ENCODE measurements around the gene CACNG6.

Gene CACNG6

DNA sequence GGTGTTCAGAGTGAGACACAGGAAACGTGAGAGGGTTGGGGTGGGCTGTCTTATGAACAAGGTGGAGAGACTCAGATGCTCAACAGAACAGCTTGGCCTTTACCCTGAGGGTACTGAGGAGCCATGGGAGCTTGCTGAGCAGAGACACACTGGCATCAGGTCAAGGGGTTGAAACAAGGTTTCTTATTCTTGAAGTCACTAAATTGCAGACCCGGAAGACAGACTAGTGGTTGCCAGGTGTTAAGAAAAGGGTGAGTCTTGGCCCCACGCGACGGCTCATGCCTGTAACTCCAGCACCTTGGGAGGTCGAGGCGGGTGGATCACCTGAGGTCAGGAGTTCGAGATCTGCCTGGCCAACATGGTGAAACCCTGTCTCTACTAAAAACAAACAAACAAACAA is 22.4 kb downstream of the CACNG6 start:
- no peak overlapping the region for H2AFZ ChIP-seq (ENCODE audit: low read length)
- H3K9me3 ChIP-seq (ENCODE audit: low read length) = no peaks in the 10 kb centered on the region
- H3K36me3 ChIP-seq (ENCODE audit: insufficient read depth, low read length) = no peaks in the 10 kb centered on the region
- H3K4me1 ChIP-seq (ENCODE audit: insufficient read depth, low read length, severe bottlenecking) = no peaks in the 10 kb centered on the region
- no peaks in the 10 kb centered on the region for H3K79me2 ChIP-seq (ENCODE audit: insufficient read depth, low read length)
- no peaks in the 10 kb centered on the region for H3K27me3 ChIP-seq (ENCODE audit: insufficient read depth, low read length)
- H3K9ac ChIP-seq (ENCODE audit: low read length) = no peak overlapping the region
- no peak overlapping the region for H3K4me3 ChIP-seq (ENCODE audit: low read depth, low read length, poor library complexity, severe bottlenecking)
- no peak for TF ChIP-seq EZH2 (IDR thresholded peaks at IDR 0.05; ENCODE audit: borderline replicate concordance, low read length)
- TF ChIP-seq, protein P1, sequence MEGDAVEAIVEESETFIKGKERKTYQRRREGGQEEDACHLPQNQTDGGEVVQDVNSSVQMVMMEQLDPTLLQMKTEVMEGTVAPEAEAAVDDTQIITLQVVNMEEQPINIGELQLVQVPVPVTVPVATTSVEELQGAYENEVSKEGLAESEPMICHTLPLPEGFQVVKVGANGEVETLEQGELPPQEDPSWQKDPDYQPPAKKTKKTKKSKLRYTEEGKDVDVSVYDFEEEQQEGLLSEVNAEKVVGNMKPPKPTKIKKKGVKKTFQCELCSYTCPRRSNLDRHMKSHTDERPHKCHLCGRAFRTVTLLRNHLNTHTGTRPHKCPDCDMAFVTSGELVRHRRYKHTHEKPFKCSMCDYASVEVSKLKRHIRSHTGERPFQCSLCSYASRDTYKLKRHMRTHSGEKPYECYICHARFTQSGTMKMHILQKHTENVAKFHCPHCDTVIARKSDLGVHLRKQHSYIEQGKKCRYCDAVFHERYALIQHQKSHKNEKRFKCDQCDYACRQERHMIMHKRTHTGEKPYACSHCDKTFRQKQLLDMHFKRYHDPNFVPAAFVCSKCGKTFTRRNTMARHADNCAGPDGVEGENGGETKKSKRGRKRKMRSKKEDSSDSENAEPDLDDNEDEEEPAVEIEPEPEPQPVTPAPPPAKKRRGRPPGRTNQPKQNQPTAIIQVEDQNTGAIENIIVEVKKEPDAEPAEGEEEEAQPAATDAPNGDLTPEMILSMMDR (IDR thresholded peaks at IDR 0.05; ENCODE audit: low read length) = no peak
- no peaks in the 10 kb centered on the region for H3K9me2 ChIP-seq (ENCODE audit: low read depth, low read length)
- H3K4me2 ChIP-seq (ENCODE audit: low read length) = no peak overlapping the region
- H3K27ac ChIP-seq (ENCODE audit: low read depth, low read length, poor library complexity, severe bottlenecking) = no peak overlapping the region
- no peaks in the 10 kb centered on the region for H4K20me1 ChIP-seq (ENCODE audit: insufficient read depth, low read length)
- H3F3A ChIP-seq (ENCODE audit: insufficient read depth, low read length) = no peaks in the 10 kb centered on the region

DNA sequence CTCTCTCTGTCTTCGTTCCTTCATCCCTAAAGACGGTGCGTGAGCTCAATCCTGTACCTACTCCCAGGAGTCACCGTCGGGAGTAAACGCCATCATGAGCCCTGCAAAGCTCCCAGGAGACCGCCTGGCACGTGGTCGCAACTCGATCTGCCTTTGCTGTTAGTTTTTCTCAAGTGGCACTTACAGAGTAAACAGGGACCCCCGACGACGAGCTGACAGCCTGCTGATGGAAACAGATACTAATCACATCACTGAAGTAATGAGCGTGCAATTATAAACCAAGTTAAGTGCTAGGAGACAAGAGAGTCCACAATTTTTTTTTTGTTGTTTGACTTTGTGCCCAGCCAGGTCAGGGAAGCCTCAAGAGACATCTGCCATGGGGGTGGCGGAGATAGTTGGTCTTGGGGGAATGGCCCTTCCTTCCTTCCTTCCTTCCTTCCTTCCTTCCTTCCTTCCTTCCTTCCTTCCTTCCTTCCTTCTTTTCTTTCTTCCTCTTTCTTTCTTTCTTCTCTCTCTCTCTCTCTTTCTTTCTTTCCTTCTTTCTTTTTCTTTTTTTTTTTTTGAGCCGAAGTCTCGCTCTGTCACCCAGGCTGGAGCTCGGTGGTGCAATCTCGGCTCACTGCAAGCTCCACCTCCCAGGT is 23.6 kb downstream of the CACNG6 start:
- no peak for TF ChIP-seq EZH2 (IDR thresholded peaks at IDR 0.05; ENCODE audit: borderline replicate concordance, low read length)
- TF ChIP-seq, protein P1 (IDR thresholded peaks at IDR 0.05; ENCODE audit: low read length) = no peak
- Histone ChIP-seq H3K36me3 (ENCODE audit: insufficient read depth, low read length) (no peaks in the 10 kb centered on the region), H4K20me1 (ENCODE audit: insufficient read depth, low read length) (no peaks in the 10 kb centered on the region), H3K79me2 (ENCODE audit: insufficient read depth, low read length) (no peaks in the 10 kb centered on the region), H3K9me3 (ENCODE audit: low read length) (no peaks in the 10 kb centered on the region), H3K4me3 (ENCODE audit: low read depth, low read length, poor library complexity, severe bottlenecking) (no peak overlapping the region), H2AFZ (ENCODE audit: low read length) (no peak overlapping the region), H3F3A (ENCODE audit: insufficient read depth, low read length) (no peaks in the 10 kb centered on the region), H3K9ac (ENCODE audit: low read length) (no peak overlapping the region), H3K4me2 (ENCODE audit: low read length) (no peak overlapping the region), H3K27me3 (ENCODE audit: insufficient read depth, low read length) (no peaks in the 10 kb centered on the region), H3K27ac (ENCODE audit: low read depth, low read length, poor library complexity, severe bottlenecking) (no peak overlapping the region), H3K4me1 (ENCODE audit: insufficient read depth, low read length, severe bottlenecking) (no peaks in the 10 kb centered on the region), H3K9me2 (ENCODE audit: low read depth, low read length) (no peaks in the 10 kb centered on the region)

DNA sequence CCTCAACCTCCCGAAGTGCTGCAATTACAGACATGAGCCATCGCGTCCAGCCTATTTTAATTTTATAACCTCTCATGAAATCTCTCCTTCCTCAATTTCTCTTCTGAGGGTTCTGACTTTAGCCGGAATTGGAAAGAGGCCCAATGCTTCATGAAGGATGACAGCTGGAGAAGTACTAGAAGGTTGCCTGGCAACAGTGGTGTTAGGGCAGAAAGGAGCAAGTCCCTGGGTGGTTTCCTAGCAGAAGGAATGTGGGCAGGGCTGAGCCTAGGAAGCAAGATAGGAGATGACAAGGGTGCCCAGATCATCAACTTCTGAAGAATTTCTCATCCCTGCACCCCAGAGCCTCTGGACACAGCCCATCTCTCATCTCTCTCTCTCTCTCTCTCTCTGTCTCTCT is 25.8 kb downstream of the CACNG6 start:
- Histone ChIP-seq H3K4me1 (ENCODE audit: insufficient read depth, low read length, severe bottlenecking) (no peaks in the 10 kb centered on the region), H3K27ac (ENCODE audit: low read depth, low read length, poor library complexity, severe bottlenecking) (no peak overlapping the region), H3F3A (ENCODE audit: insufficient read depth, low read length) (no peaks in the 10 kb centered on the region)

More for the DNA sequence above, 25.8 kb downstream of the CACNG6 start:
- H3K9me3 ChIP-seq (ENCODE audit: low read length) = no peaks in the 10 kb centered on the region
- no peaks in the 10 kb centered on the region for H3K79me2 ChIP-seq (ENCODE audit: insufficient read depth, low read length)
- no peaks in the 10 kb centered on the region for H3K27me3 ChIP-seq (ENCODE audit: insufficient read depth, low read length)
- no peak overlapping the region for H3K9ac ChIP-seq (ENCODE audit: low read length)
- no peak overlapping the region for H2AFZ ChIP-seq (ENCODE audit: low read length)
- no peak overlapping the region for H3K4me3 ChIP-seq (ENCODE audit: low read depth, low read length, poor library complexity, severe bottlenecking)
- no peak overlapping the region for H3K4me2 ChIP-seq (ENCODE audit: low read length)
- no peaks in the 10 kb centered on the region for H3K9me2 ChIP-seq (ENCODE audit: low read depth, low read length)
- no peaks in the 10 kb centered on the region for H3K36me3 ChIP-seq (ENCODE audit: insufficient read depth, low read length)
- TF ChIP-seq EZH2 (IDR thresholded peaks at IDR 0.05; ENCODE audit: borderline replicate concordance, low read length) = no peak
- TF ChIP-seq, protein P1 (IDR thresholded peaks at IDR 0.05; ENCODE audit: low read length) = no peak
- H4K20me1 ChIP-seq (ENCODE audit: insufficient read depth, low read length) = no peaks in the 10 kb centered on the region

Measured in OCI-LY1 (cell line).